NCI-H82 treated with DMSO at 0.1 percent for 48 hours (cell line): ENCODE data around the gene CTU2.

ENCODE experiments used
- DNase-seq: peaks from one replicate; lab custom pipeline; 2025; ENCODE audit not compliant: unreplicated experiment; lab: John Stamatoyannopoulos, UW

The CTU2 gene

GRCh38 chr16:88681084-88681680, 25.1 kb upstream of the CTU2 start:
- no peak for DNase-seq

DNA sequence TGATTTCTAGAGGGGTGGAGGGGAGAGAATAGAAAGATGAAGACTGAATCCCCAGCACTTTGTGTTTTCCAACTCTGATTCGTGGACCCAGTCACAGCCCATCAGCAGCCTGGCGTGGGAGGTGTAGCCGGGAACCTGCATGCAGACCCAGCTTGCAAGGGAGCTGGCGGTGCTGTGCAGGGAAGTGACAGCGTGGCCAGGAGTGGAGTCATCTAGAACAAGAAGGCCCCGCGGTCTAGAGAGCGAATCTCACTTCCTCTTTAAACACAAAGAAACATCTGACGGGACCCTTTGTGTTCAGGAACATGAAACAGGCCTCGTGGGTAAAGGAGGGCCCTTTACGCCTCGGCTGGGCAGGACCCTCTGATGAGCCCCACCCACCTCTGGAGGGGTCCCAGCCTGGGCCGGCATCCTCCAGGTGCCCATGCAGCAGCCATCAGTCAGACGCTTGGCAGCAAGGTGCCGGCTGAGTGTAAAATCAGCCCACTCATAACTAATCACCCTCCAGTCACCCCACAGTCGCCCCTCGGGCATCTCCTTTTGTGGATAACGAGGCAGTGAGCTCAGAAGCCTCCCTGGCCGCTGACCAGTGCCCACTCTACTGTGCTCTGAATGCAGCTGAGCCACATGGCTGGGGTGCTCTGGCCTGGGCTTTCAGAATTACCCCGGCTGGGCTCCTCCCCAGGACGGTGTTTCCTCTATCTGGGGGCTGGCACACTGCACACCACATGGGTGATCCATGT, 24.4 kb upstream of the CTU2 start:
- DNase-seq: no peak

DNA sequence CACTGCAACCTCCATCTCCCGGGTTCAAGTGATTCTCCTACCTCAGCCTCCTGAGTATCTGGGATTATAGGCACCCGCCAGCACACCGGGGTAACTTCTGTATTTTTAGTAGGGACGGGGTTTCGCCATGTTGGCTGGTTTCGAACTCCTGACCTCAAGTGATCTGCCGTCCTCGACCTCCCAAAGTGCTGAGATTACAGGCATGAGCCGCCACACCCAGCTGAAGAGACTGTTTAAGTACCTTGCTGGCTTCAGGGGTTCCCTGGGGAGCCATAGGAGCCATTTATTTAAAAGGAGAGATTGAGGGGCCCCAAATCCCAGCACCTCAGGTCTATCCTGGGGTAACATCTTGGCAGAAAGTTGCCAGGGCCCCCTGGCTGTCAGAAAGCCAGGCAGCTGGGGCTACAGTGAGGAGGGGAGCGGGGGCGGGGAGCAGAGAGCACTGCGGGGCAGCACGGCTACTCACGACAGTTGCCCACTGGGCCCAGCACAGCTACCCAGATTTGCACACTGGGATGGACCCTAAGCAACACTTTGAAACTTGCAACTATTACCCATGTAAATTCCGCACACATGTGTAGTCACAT, 21.6 kb upstream of the CTU2 start:
- DNase-seq: no peak

DNA sequence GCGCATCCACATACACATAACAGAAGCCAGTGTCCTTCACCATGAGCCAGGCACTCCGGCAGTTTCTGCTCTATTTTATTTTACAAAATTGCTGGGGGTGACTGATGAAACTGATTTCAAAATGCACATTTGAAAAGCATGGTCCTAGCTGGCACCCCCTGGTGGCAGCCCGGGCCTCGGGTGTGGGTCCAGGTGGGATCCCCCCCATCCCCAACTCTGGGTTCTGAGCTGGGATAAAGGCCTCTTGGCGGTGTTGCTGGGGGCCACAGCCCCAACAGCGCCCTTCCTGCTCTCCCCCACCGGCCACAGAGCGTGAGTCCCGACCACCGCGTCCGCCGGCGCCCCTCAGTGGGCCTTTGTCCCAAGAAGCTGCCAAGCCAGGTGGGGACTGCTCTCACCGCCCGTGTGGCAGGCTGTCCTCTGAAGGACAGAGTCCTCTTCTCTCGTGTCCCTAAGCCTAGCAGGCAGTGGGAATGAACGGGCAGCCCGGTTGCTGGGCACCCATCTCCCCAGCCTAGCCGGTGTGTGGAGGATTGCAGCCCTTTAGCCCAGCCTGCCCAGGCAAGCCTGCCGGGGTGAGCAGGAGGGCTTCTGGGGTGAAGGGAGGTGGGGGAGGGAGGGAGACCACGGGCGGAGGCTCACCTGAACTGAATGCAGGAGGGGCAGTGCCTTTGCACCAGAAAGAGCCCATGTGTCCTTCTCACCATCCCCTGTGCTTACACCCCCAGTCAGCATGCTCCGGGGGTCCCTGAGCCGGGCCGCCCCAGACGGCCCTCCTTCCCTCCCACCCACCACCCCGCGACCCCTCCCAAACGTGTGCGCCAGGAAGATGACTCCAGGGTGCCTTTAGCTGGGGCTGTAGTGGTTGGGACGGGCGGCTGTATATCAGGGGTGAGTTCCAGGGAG, 20.9 kb upstream of the CTU2 start:
- DNase-seq: no peak

- DNase-seq: no peak
Observed at GRCh38 chr16:88686062-88686438, 20.3 kb upstream of the CTU2 start.

DNA sequence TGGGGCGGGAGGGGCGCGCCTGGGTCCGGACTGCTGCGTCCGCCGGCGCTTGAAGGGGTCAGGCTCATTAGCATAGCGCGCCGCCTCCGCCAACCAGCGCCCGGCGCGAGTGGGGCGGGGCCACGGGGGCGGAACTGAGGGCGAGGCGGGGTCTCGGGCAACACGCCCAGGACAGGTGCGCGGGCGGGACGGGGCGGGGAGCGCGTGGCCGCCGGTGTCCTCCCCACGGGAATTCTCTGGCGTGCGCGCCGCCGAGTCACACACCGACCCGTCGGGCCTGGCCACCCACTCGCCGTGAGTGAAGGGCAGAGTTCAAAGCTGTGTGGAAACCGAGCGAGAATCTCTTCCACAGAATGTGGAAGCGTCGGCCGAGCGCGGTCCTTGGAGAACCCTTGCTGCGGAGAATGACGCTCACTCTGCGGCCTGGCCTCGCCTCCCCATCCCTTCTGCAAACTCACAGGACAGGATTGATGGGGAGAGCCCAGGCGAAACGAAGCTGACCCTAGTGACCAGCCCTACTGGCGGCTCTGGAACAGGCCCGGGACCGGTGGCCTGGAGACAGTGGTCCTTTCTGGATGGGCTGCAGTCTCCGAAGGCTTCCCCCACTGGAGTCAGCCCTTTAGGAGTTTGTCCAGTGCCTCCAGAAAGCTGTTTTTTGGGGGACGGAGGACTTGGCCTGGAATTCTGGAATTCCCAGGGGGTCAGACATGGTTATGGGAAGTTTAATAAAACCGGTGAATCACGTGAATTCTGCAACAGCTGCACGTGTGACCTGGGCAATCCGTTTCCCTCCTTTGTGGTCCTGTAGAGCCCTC, 19.7 kb upstream of the CTU2 start, which contains the start of gene SNAI3:
SNAI3 (minus strand) TSS at position 69 of the 815 bp plus-strand sequence. CDS start 101 bp downstream, outside the sequence.
- peak; percentile 20 for DNase-seq

GRCh38 chr16:88687254-88687576, 19.1 kb upstream of the CTU2 start:
- no peak for DNase-seq

DNA sequence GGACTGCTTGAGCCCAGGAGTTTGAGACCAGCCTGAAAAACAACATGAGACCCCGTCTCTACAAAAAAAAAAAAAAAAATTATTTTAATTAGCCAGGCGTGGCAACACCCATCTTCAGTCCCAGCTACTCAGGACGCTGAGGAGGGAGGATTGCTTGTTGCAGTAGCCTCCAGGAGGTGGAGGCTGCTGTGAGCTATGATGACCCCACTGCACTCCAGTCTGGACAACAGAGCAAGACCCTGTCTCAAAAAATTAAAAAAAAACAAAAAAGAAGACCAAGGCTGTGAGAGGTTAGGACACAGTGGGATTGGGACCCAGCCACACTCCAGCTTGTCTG, 18.7 kb upstream of the CTU2 start:
- DNase-seq: no peak

- DNase-seq: peak; percentile 43
Observed at GRCh38 chr16:88688013-88688778, 18.1 kb upstream of the CTU2 start.

DNA sequence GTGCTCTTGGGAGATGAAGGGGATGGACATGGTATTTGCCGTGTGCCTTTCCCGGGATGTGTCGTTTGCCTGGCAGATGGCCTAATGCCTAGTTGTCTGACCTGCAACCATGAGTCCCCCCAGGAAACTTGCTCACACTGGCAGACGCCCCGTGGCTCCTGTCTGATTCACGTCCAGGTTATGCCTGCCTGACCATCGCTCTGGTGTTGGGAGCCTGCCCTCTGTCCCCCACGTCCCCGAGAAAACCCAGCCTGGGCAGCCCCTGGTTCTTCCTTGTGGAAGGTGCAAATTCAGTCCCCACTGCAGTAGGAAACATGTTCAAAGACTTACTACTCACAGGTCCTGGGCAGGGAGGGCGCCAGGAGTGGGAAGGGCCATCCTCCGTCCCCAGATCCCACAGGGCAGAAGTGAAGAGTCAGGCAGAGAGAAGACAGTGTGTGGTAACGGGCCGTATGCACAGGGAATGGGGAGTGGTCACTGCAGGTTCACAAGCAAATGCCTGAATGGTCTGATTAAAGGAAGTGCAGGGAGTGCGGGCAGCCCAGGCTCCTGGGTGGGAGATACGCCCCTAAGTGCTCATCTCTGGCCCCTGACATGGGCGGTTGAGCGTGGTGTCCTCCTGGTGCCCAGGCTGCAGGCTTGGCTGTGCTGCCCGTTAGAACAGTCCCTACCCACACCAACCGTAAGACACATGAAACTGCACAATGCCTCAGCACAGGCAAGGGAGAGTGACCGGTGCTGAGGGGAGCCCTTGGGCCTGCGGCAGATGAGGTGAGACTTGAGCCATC, 15.8 kb upstream of the CTU2 start:
- DNase-seq: no peak

DNA sequence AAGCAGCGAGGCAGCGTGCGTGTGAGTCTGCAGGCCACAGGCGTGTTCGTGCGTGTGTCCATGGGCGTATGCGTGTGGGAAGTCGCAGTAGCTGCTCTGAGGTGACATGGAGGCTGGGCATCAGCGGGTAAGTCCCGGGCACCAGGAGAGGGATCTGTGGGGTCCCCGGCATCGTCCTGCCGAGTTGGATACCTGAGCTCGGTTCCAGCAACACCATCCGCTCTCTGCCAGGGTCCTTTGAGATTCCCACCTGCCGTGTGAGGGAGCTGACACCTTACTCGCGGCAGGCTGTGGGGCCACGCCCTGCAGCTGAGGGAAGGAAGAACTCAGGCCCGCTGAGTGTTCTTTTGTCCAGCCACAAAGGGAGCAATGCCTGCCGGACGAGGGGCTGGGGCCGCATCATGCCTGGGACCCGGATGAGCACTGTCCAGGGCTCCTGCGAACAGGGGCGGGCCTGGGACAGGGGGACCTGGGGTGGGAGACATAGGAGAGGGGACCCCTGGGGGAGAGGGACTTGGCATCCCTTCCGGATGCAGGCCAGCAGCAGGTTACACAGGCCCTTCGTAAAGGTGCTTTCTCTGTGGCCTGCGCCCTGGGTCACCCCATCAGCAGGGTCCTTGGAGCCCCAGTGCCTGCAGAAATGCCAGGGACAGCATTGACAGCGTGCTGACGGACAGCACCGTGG, 15.0 kb upstream of the CTU2 start:
- DNase-seq: no peak

DNA sequence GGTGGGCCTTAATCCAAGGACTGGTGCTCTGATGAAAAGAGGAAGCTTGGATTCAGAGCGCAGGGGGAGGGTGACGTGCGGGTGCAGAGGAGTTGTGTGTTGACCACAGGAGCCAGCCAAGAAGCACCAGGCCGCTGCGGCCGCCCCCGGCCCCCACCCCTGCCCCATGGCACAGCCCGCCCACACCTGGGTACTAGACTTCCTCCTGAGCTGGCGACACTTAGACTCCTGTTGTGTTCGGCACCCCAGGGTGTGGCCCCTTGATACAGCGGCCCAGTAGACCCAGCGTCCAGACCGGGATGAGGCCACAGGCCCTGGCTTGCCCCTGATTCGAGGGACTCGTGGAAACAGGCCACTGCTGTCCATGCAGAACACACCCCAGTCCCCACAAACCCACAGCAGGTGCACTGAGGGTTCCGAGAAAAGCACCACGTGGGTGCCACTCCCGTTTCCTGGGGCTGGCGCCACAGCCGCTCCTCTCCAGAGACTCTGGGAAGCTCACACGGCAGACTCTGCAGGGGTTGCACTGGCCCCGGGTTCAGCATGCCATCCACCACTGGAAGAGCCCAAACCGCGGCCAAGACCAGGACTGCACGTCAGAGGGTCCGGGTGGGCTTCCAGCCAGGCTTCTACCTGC, 14.3 kb upstream of the CTU2 start:
- no peak for DNase-seq

DNA sequence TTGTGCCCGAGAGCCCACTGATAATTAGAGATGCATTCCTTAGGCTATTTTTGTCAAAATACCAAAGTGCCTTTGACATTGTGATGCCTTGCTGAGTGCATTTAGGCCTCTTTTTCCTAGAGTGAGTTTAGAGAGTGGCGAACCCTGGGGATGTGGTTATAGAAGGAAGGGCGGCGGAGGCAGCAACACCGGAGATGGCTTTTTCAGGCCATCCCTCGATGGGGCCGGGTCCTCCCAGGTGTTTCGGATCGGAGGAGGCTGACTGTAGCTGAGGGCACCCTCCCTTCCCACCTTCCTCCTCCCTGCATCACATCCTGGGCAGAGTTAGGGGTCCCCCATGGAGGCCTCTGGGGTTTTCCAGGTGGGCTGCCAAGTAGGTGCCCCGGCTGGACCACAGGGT, 13.4 kb upstream of the CTU2 start:
- DNase-seq: no peak

DNA sequence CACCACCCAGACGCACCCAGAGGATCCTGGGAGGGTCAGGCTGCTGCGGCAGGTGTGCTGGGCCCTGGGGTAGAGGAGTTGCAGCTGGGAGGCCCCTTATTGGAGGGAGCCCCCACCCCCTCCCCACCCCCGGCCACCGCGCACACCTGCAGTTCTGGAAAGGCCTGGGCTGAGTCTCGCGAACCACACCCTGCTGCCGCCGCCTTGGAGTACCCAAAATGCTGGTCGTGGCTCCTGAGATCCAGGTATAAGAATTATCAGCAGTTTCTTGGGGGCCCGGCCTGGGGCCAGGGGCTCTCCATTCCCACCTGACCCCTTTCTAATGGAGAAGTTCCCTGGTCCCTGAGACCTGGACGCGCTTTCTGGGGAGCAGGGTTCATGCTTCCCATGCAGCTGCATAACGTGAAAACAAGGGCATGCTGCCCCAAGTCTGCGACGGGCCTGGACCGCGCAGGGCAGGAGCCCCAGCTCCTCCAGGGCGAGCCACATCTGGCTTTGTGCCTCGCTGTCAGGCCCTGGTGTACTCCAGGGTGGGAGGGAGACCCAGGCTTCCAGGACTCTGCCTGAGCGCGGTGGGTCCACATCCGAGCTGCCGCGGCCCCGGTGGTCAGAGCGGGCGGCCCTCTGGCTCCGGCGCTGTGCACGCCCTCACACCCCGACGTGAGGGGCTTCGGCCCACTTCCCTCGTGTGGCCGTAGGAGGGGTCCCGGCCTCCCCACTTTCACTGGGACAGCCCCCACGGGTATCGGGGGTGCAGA, 12.7 kb upstream of the CTU2 start:
- no peak for DNase-seq

- DNase-seq: no peak
Observed at GRCh38 chr16:88694221-88695087, 11.8 kb upstream of the CTU2 start.

- no peak for DNase-seq
Observed at GRCh38 chr16:88695218-88695617, 11.1 kb upstream of the CTU2 start.

DNA sequence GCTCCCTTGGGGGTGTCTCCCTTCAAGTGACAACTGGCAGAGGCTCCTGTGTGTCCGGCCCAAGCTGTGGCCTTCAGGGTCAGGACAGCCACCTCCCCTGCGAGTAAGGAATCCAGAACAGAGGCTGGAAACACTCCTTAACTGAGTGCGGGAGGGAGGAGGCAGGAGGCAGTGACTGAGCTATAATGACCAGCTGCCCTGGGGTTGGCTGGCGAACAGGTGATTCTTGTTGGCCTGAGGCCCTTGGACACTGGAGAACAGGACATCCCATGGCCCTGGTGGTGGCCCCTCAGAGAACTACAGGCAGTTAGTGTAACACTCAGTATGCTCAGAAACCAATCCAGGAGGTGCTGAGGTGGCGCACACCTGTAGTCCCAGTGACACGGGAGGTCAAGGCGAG, 10.6 kb upstream of the CTU2 start:
- DNase-seq: no peak
